ENCODE data around the gene TYROBP.
"Not testable (repeated sequence)": the region's sequence is repeated elsewhere in the genome, so short reads cannot be mapped to it uniquely, and the experiment has no call there.

Gene TYROBP

GRCh38 chr19:35908010-35908441, at the start of gene TYROBP:
TYROBP (minus strand) TSS chr19:35908295; CDS start chr19:35908228, 67 bp downstream.
- no peak for DNase-seq (ENCODE audit: low spot score)

- DNase-seq (ENCODE audit: low spot score): not testable (repeated sequence)
These were observed 49.3 kb upstream of the TYROBP start for GRCh38 chr19:35957411-35957810.

DNA sequence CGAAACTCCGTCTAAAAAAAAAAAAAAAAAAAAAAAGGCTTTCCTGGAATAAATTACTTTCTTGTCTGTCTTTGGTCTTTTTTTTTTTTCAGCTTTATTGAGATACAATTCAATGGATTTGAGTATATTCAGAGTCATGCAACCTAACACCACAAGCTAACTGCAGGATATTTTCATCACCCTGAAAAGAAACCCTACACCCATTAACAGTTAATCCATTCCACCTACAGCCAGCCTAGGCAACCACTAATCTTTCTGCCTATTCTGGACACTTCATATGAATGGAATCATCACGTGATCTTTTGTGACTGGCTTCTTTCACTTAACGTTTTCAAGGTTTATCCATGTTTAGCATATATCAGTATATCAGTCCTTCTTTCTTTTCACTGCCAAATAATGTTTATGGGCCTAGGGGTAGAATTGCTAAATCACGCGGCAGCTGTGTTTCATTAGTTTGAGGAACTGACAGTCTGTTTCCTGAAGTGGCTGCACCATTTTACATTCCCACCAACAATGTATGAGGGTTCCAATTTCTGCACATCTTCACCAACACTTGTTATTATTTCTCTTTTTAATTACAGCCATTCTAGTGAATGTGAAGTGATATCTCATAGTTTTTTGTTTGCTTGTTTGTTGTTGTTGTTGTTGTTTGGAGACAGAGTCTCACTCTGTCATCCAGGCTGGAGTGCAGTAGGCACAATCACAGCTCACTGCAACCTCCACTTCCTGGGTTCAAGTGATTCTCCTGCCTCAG, 48.0 kb upstream of the TYROBP start:
- DNase-seq (ENCODE audit: low spot score): no peak

DNA sequence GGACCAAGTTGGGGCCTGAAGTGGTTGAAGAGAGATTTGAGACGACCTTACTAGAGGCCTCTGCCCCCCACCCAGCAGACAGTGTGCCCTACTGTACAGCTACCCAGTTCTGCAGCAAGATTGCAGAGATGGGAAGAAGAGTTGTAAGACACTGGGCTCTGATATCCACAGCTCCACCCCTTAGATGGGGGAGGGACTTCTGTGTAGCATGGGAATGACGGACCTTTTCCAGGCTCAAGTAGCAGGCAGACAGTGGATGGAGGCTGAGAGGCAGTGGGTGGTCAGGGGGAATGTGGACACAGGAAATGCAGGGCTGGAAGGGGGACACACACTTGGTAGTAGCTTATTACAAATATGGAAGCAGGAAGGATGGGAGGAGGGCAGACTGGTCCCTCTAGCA, 41.0 kb upstream of the TYROBP start:
- no peak for DNase-seq (ENCODE audit: low spot score)

DNA sequence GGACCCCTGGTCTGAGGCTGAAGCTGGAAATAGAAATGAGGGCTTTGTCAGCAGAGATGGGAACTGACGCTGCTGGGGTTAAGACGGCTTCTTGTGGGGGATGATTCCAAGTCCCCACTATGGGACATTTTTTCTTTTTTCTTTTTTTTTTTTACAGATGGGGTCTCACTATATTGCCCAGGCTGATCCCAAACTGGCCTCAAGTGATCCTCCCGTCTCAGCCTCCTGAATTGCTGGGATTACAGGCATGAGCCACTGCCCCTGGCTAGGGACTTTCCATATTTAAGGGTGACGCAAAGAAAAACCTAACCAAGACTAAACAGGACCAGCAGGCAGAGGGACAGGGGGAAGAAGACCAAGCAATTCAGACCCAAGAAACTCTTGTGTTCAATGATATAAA, 38.1 kb upstream of the TYROBP start:
- no peak for DNase-seq (ENCODE audit: low spot score)

DNA sequence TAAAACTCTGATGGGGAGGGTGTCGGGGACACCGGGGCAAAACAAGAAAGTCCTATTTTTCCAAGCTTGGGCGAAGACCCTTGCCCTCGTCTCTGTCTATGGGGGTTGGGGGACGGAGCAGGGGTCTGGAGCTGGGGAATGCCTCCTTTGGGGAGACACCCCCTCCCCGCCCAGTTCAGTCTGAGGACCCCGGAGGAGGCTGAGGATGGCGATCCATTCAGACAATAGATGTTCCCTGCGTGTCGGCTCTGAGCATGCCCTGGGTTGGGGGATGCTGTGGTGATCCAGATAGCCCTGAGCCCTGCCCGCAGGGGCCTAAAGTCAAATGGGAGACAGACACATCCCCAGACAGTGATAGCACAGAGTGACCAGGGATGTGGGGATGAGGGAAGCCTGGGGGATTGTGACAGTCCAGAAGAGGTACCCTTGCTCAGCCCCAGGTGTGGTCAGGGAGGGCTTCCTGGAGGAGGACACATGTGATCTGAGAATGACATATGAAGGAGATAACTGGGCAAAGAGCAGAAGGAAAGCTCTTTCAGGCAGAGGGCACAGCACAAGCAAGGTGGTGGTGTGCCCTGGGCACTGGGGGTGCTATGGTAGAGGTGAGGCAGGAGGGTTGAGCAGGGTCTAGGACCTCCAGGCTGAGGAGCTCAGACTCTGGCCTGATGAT, 37.2 kb upstream of the TYROBP start:
- no peak for DNase-seq (ENCODE audit: low spot score)

- DNase-seq (ENCODE audit: low spot score): no peak
These were observed 36.5 kb upstream of the TYROBP start for GRCh38 chr19:35944556-35944955.

GRCh38 chr19:35943321-35944301, 35.5 kb upstream of the TYROBP start:
- DNase-seq (ENCODE audit: low spot score): no peak

- DNase-seq (ENCODE audit: low spot score): no peak
These were observed 34.1 kb upstream of the TYROBP start for GRCh38 chr19:35942235-35942634.

DNA sequence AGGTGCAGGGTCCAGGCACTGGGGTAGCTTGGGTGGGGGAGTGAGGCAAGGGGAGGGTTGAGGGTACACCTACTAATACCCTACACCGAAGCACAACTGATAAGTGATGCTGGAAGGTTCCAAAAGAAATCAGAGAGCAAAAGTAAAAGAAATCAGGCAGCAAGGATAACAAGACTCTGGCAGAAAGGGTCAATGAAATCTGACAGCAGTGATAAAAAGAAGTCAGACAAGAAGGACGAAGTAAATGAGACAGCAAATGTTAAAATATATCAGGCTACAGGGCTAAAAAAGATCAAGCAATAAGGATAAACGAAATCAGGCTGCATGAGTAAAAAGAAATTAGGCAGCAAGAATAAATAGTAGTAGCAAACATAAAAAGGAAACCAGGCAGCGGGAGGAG, 32.7 kb upstream of the TYROBP start:
- no peak for DNase-seq (ENCODE audit: low spot score)

DNA sequence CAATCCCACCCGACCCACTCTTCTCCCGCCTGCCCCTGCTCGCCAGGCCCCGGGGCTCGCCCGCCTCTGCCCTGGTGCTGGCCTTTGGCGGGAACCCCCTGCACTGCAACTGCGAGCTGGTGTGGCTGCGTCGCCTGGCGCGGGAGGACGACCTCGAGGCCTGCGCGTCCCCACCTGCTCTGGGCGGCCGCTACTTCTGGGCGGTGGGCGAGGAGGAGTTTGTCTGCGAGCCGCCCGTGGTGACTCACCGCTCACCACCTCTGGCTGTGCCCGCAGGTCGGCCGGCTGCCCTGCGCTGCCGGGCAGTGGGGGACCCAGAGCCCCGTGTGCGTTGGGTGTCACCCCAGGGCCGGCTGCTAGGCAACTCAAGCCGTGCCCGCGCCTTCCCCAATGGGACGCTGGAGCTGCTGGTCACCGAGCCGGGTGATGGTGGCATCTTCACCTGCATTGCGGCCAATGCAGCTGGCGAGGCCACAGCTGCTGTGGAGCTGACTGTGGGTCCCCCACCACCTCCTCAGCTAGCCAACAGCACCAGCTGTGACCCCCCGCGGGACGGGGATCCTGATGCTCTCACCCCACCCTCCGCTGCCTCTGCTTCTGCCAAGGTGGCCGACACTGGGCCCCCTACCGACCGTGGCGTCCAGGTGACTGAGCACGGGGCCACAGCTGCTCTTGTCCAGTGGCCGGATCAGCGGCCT, 32.1 kb upstream of the TYROBP start:
- no peak for DNase-seq (ENCODE audit: low spot score)

DNA sequence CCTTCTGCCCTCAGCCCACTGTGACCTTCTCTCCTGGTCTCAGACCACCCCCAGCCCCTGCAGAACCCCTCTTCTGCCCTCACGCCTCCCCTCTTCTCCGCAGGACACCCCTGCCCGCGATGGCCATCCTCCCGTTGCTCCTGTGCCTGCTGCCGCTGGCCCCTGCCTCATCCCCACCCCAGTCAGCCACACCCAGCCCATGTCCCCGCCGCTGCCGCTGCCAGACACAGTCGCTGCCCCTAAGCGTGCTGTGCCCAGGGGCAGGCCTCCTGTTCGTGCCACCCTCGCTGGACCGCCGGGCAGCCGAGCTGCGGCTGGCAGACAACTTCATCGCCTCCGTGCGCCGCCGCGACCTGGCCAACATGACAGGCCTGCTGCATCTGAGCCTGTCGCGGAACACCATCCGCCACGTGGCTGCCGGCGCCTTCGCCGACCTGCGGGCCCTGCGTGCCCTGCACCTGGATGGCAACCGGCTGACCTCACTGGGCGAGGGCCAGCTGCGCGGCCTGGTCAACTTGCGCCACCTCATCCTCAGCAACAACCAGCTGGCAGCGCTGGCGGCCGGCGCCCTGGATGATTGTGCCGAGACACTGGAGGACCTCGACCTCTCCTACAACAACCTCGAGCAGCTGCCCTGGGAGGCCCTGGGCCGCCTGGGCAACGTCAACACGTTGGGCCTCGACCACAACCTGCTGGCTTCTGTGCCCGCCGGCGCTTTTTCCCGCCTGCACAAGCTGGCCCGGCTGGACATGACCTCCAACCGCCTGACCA, 31.4 kb upstream of the TYROBP start:
- DNase-seq (ENCODE audit: low spot score): no peak

DNA sequence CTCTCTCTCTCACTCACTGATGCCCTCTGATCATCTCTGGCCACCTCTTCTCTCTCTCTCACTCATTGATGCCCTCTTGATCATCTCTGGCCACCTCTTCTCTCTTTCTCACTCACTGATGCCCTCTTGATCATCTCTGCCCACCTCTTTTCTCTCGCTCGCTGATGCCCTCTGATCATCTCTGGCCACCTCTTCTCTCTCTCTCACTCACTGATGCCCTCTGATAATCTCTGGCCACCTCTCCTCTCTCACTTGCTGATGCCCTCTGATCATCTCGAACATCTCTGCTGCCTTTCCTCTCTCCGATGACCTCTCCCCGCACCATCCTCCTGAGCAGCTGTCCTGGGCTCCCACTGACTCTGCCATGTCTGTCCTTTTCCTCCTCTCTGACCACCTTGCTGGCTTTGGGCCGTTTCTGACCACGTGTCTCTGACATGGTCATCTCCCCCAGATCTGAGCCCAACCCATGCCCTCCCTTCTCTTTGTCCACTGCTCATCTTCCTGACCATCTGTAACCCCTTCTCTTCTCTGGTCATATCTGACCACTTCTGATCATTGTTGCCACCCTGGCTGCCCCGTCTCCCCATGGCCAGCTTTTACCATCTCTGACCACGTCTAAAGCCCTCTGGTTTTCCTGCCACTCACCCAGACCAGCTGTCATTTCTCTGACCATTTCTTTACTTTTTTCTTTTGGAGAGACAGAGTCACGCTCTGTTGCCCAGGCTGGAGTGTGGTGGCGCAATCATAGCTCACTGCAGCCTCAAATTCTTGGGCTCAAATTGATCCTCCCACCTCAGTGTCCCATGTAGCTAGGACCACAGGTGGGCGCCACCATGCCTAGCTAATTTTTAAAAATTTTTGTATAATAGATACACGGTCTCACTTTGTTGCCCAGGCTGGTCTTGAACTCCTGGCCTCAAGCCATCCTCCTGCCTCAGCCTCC, 30.5 kb upstream of the TYROBP start:
- no peak for DNase-seq (ENCODE audit: low spot score)

DNA sequence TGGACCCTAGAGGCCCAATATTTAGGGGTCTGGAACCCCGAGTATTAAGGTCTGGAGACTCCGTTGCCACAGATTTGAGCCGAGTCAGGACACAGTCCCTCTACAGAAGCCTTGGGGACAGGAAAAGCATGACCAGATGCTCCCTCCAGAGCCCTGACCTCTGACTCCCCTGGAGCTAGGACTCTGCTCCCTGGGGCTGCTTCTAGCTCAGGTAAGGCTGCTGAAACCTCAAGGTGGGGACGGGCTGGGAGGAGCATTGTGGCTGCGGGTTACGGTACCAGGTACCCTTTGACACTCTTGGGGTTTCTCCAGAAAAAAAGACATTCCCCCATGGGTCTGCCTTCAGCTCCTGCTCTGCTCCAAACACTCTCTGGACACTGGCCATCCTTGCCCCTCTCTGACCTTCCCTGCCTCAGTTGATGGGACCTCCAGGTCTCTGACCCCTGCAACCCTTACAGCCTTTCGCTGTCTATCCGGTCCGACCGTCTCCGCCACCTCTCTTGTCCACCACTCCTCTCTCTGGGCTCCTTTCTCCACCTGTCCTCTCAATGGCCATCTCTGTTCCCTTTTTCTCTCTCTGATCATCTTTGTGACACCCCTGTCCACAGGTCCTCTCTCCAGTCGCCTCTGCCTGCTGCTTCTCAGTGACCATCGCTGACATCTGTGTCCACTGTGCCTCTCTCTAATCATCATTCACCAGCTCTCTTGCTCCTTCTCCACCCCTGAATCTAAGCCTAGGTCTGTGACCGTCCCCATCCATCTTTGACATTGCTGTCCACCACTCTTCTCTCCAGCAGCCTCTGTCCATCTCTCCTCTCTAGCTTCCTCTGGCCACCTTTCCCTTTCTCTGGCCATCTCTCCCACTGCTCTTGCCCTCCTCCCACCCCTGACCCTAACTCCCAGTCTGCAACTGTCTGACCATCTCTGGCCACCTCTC, 29.5 kb upstream of the TYROBP start:
- DNase-seq (ENCODE audit: low spot score): no peak

DNA sequence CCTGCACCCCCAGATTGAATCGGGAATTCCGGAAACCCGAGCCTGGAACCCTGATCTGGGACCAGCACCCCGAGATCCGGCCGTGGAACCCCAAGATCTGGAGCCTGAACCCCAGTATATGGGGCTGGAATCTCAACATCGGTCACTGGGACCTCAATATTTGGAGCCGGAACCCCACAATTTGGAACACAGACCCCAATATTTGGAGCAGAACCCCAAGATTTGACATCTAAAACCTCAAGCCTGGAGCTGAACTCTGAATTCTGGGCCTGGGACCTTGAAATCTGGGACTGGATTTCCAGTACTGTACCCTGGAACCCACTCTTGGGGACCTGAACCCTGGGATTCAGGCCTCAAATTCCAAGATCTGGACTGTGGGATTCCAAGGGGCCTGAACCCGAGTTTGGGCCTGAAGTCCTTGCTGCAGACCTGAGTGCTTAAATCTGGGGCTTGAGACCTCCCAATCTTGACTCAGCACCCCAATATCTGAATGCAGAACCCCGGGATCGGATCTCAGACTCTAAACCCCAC, 28.7 kb upstream of the TYROBP start:
- no peak for DNase-seq (ENCODE audit: low spot score)

- peak; percentile 66 for DNase-seq (ENCODE audit: low spot score)
These were observed 28.0 kb upstream of the TYROBP start, which contains the start of gene LRFN3 for GRCh38 chr19:35935911-35936737. LRFN3 (plus strand) TSS chr19:35936374; CDS start chr19:35939426, 3,052 bp downstream.

GRCh38 chr19:35932291-35932936, 24.3 kb upstream of the TYROBP start:
- DNase-seq (ENCODE audit: low spot score): no peak
